ENCODE results near the gene NFIB. TPM values are rescaled to one million over a fixed set of nuclear protein-coding genes. Genes with fewer than 3 reads are reported as not detected.

The NFIB gene
- total RNA-seq, 1 experiment from 2014 or later: 0.61 TPM

- H3K4me3 ChIP-seq (ENCODE audit: low read depth, low read length): no peak overlapping the region
- CTCF ChIA-PET: no interaction called here
- H3K9me3 ChIP-seq: no peaks in the 10 kb centered on the region
- POLR2A ChIA-PET: no interaction called here
- Mint-ChIP-seq H3K4me3 (ENCODE audit: unreplicated experiment) (no peak overlapping the region), H3K36me3 (ENCODE audit: insufficient read depth, unreplicated experiment) (no peaks in the 10 kb centered on the region), H3K4me1 (ENCODE audit: low read depth, unreplicated experiment) (no peaks in the 10 kb centered on the region), H3K9me3 (ENCODE audit: unreplicated experiment) (no peaks in the 10 kb centered on the region), H3K27ac (ENCODE audit: unreplicated experiment) (no peak overlapping the region), H3K27me3 (ENCODE audit: insufficient read depth, unreplicated experiment) (peaks cover 12% of the 10 kb centered on the region)
- no peaks in the 10 kb centered on the region for H3K4me1 ChIP-seq
- intact Hi-C loops (cut with micrococcal nuclease; ENCODE audit: unreplicated experiment): no loop called here
- DNase-seq: no peak
- H3K27me3 ChIP-seq (replicated peaks; ENCODE audit: control insufficient read depth, insufficient read depth, low read length): no peaks in the 10 kb centered on the region
- H3K36me3 ChIP-seq (ENCODE audit: control insufficient read depth, insufficient read depth, low read length): no peaks in the 10 kb centered on the region
- no TSS peak for BruUV-seq (replicated peaks)
- no peak for TF ChIP-seq CTCF (IDR thresholded peaks at IDR 0.05; ENCODE audit: insufficient read depth in 1 of 2, low read depth in 1 of 2, low read length in 1 of 2, severe bottlenecking in 1 of 2, unreplicated experiment in 1 of 2)
These were observed 23.7 kb upstream of the NFIB start for GRCh38 chr9:14337615-14338014.

- no TSS peak for BruUV-seq (replicated peaks)
- ChIA-PET POLR2A (no interaction called here), CTCF (no interaction called here)
- H3K4me3 Mint-ChIP-seq (ENCODE audit: unreplicated experiment): no peak overlapping the region
- Histone ChIP-seq H3K9me3 (no peaks in the 10 kb centered on the region), H3K4me3 (ENCODE audit: low read depth, low read length) (no peak overlapping the region), H3K36me3 (ENCODE audit: control insufficient read depth, insufficient read depth, low read length) (no peaks in the 10 kb centered on the region), H3K4me1 (no peaks in the 10 kb centered on the region), H3K27me3 (replicated peaks; ENCODE audit: control insufficient read depth, insufficient read depth, low read length) (no peaks in the 10 kb centered on the region)
- no peak for DNase-seq
- H3K27ac Mint-ChIP-seq (ENCODE audit: unreplicated experiment): no peak overlapping the region
- H3K27me3 Mint-ChIP-seq (ENCODE audit: insufficient read depth, unreplicated experiment): peaks cover 12% of the 10 kb centered on the region
- H3K36me3 Mint-ChIP-seq (ENCODE audit: insufficient read depth, unreplicated experiment): no peaks in the 10 kb centered on the region
- TF ChIP-seq CTCF (IDR thresholded peaks at IDR 0.05; ENCODE audit: insufficient read depth in 1 of 2, low read depth in 1 of 2, low read length in 1 of 2, severe bottlenecking in 1 of 2, unreplicated experiment in 1 of 2): no peak
- intact Hi-C loops (cut with micrococcal nuclease; ENCODE audit: unreplicated experiment): no loop called here
- no peaks in the 10 kb centered on the region for H3K9me3 Mint-ChIP-seq (ENCODE audit: unreplicated experiment)
- H3K4me1 Mint-ChIP-seq (ENCODE audit: low read depth, unreplicated experiment): no peaks in the 10 kb centered on the region
These were observed 22.3 kb upstream of the NFIB start for GRCh38 chr9:14336244-14336643.

GRCh38 chr9:14331120-14331519 is 17.2 kb upstream of the NFIB start:
- H3K9me3 ChIP-seq: no peaks in the 10 kb centered on the region
- H3K4me1 ChIP-seq: no peaks in the 10 kb centered on the region
- DNase-seq: no peak
- Mint-ChIP-seq H3K36me3 (ENCODE audit: insufficient read depth, unreplicated experiment) (no peaks in the 10 kb centered on the region), H3K27me3 (ENCODE audit: insufficient read depth, unreplicated experiment) (peaks cover 9% of the 10 kb centered on the region), H3K27ac (ENCODE audit: unreplicated experiment) (no peak overlapping the region), H3K4me1 (ENCODE audit: low read depth, unreplicated experiment) (no peaks in the 10 kb centered on the region), H3K9me3 (ENCODE audit: unreplicated experiment) (no peaks in the 10 kb centered on the region), H3K4me3 (ENCODE audit: unreplicated experiment) (no peak overlapping the region)
- no TSS peak for BruUV-seq (replicated peaks)
- H3K4me3 ChIP-seq (ENCODE audit: low read depth, low read length): no peak overlapping the region
- no peaks in the 10 kb centered on the region for H3K36me3 ChIP-seq (ENCODE audit: control insufficient read depth, insufficient read depth, low read length)
- TF ChIP-seq CTCF (IDR thresholded peaks at IDR 0.05; ENCODE audit: insufficient read depth in 1 of 2, low read depth in 1 of 2, low read length in 1 of 2, severe bottlenecking in 1 of 2, unreplicated experiment in 1 of 2): no peak
- POLR2A ChIA-PET: no interaction called here
- H3K27me3 ChIP-seq (replicated peaks; ENCODE audit: control insufficient read depth, insufficient read depth, low read length): no peaks in the 10 kb centered on the region
- intact Hi-C loops (cut with micrococcal nuclease; ENCODE audit: unreplicated experiment): no loop called here
- CTCF ChIA-PET: no interaction called here
